Skeletal muscle satellite cell (primary cell): Measurements from ENCODE around the gene HES2. TPM values are rescaled to one million over a fixed set of nuclear protein-coding genes. Genes with fewer than 3 reads are reported as not detected.

Experiments used
- H3K27me3 ChIP-seq: 2 replicates; pipeline ENCODE4 v1.7.0; 2013; ENCODE audit warnings: low read length; ENCODE audit not compliant: control insufficient read depth, insufficient read depth
- H3K36me3 ChIP-seq: 2 replicates; pipeline ENCODE4 v1.7.0; 2013; ENCODE audit warnings: mild to moderate bottlenecking, control low read depth, low read length; ENCODE audit not compliant: insufficient read depth
- H3K4me1 ChIP-seq: 2 replicates; pipeline ENCODE4 v1.7.0; 2013; ENCODE audit warnings: low read length; ENCODE audit not compliant: control insufficient read depth, insufficient read depth
- H3K4me2 ChIP-seq: 2 replicates; pipeline ENCODE4 v1.7.0; 2013; ENCODE audit warnings: mild to moderate bottlenecking, low read length
- H3K4me3 ChIP-seq: 2 replicates; pipeline ENCODE4 v1.7.0; 2013; ENCODE audit warnings: low read length
- H3K9ac ChIP-seq: 2 replicates; pipeline ENCODE4 v1.7.0; 2013; ENCODE audit warnings: mild to moderate bottlenecking, low read depth, low read length, moderate library complexity
- H3K9me3 ChIP-seq: replicated peaks from 2 replicates; pipeline ENCODE4 v1.7.0; 2013; ENCODE audit warnings: mild to moderate bottlenecking, control low read depth, low read length
- total RNA-seq: library from RNA; depleted of rRNA; stranded (reverse); fragments of >200 nt; gene quantifications from 2 replicates; pipeline ENCODE4 v1.2.3, GENCODE V29; 2012; rRNA removed

Gene HES2, protein sequence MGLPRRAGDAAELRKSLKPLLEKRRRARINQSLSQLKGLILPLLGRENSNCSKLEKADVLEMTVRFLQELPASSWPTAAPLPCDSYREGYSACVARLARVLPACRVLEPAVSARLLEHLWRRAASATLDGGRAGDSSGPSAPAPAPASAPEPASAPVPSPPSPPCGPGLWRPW
- total RNA-seq = under 0.01 TPM in 1 of 2 replicates, not detected in the other

DNA sequence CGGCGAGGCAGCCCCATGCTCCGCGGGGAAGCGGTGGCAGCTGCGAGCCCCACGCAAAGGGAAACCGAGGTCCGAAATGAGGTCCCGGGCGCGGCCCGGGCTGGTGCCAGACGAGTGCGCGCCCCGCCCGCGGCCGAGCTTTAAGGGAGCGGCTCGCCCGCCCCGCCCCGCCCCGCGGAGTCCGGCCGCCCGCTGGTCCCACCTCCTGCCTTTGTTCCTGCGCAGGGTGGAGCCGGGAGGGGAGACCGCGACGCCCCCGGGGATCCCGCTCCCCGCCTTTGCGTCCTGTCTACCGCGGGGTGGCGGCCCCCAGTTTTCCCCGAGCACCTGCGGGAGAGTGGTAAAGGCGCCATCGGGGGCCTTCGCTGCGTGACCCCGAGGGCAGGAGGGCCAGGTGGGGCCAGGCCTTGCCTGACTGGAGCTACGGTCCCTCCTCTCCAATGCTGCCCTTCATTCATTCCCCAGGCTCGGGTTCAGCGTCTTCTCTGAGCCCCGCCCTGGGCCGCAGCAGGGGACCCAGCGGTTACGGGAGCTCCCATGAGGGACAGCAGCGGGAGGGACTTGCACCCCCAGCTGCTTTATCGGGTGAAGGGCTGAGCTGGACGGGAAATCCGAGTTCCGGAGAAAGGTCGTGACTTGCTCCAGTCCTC lies at the start of gene HES2:
Gene HES2 (minus strand): TSS at position 116 of the 650 bp plus-strand sequence. CDS start 99 bp downstream, at position 17.
- Histone ChIP-seq H3K9me3 (no peaks in the 10 kb centered on the region), H3K9ac (no peak within 1 kb of the TSS), H3K4me2 (peak within 1 kb of the TSS; percentile 66), H3K4me3 (peak within 1 kb of the TSS; percentile 39), H3K27me3 (peaks cover 86% of the 10 kb centered on the region), H3K36me3 (no peaks in the 10 kb centered on the region), H3K4me1 (peaks cover 30% of the 10 kb centered on the region)

DNA sequence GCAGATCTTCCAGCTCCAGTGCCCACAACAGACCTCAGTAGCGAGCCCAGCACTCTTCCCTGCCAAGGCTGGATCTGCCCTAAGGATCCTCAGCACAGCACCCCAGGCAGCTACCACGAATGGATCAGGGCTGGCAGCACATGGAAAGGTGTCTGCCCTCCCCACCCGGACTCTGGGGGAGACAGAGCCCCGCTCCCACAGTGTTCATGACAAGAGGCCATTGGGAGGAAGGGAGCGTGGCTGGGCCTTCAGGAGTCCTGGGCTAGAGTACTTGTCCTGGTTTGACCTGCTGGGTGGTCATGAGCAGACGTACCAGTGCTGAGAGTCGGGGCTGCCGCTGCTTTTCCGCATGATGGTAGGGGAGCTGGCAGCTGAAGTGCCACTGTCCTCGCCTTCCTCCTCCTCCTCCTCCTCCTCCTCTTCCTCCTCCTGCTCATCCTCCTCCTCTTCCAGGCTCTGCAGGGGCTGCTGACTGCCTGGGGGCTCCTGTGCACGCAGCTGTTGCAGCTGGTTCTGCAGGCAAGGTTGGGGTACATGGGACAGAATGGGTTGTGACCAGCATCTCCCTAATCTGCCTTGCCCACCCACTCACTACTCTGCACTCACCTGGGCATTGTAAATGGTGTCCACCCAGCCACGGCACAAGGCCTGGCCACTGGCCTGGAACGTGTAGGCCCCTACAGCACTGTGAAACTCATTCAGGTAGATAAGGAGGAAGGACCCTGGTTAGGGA lies 49.2 kb upstream of the HES2 start:
- H3K27me3 ChIP-seq = no peaks in the 10 kb centered on the region
- peaks cover 9% of the 10 kb centered on the region for H3K36me3 ChIP-seq
- no peak overlapping the region for H3K9ac ChIP-seq
- H3K9me3 ChIP-seq = no peaks in the 10 kb centered on the region
- no peak overlapping the region for H3K4me2 ChIP-seq
- no peak overlapping the region for H3K4me3 ChIP-seq
- H3K4me1 ChIP-seq = no peaks in the 10 kb centered on the region

DNA sequence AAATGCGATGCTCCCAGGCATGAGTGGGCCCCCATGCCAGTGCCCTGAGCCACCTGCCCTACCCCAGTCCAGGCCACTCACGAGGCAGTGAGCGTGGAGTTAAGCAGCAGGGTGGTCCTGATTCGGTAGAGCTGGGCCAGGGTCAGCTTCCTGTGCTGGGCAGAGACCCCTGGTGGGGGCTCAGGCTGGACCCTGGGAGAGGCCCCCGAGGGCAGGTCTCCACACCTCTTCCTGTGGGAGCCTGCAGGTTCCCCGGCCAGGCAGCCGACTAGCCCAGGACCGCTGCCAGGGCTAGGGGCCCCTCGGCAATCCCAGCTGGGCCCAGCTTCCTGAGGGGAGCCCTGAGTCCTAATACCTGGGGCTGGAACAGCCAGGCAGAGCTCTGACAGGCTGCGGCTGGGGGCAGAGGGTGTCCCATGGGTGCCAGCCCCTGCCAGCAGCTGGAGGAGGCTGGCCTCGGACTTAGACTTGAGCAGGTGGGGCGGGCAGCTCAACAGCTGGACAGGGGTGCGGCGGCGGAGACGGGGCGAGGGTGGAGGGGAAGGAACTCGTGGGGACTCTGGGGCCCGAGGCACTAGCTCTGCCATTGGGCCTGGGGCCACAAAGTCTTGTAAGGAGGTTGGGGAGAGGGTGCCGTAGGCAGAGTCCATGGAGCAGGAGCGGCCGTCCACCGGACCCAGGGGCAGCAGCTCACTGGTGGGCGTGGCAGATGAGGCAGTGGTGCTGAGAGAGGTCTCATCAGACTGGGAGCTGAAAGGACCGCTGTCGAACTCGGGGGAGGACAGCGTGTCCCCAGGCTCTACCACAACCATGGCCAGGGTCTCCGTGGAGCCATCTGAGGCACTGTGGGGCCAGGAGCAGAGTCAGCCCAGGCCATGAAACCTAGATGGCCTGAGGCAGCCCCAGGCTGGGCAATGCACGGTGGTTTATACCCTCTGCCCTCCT lies 48.3 kb upstream of the HES2 start:
- Histone ChIP-seq H3K4me3 (no peak overlapping the region), H3K4me2 (no peak overlapping the region), H3K9me3 (no peaks in the 10 kb centered on the region), H3K9ac (no peak overlapping the region), H3K4me1 (no peaks in the 10 kb centered on the region), H3K27me3 (no peaks in the 10 kb centered on the region), H3K36me3 (peaks cover 9% of the 10 kb centered on the region)

DNA sequence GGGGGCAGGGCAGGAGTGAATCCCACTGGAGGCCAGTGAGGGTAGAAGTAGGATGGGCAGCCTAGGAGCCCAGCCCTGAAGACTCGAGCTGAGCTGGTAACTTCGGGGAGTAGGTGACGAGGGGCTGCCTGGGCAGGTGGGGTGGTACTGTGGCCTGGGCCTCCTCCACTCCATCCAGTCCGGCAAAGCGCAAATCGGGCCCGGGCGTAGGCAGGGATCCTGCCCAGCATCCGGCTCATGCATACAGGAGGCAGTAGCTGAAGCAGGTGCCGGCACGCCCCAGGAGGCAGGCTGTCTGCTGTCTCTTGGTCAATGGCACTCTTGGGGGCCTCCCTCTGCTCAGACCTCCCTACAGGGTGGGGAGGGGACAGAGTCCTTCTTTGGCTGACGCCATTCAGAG lies 47.5 kb upstream of the HES2 start:
- Histone ChIP-seq H3K4me1 (no peaks in the 10 kb centered on the region), H3K27me3 (no peaks in the 10 kb centered on the region), H3K4me3 (no peak overlapping the region), H3K4me2 (no peak overlapping the region), H3K9ac (no peak overlapping the region), H3K36me3 (peaks cover 6% of the 10 kb centered on the region), H3K9me3 (no peaks in the 10 kb centered on the region)

DNA sequence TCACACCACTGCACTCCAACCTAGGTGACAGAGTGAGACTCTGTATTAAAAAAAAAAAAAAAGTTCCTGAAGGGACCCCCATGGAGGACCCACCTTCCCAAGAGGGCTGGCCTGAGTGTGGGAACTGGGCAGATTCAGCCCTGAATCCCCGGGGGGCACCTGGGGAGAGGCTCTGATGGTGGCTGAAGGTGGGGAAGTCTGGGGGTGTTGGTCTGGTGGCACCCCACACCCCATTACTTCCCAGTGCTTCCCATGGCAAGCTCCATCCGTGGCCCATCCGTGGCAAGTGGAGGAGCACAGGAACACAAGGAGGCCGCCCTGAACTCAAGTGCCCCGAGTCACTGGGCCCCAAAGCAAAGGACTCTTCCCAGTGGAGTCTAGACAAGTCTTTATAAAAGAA lies 47.0 kb upstream of the HES2 start:
- Histone ChIP-seq H3K9ac (no peak overlapping the region), H3K4me1 (no peaks in the 10 kb centered on the region), H3K4me3 (no peak overlapping the region), H3K4me2 (no peak overlapping the region), H3K27me3 (no peaks in the 10 kb centered on the region), H3K9me3 (no peaks in the 10 kb centered on the region), H3K36me3 (peaks cover 9% of the 10 kb centered on the region)

DNA sequence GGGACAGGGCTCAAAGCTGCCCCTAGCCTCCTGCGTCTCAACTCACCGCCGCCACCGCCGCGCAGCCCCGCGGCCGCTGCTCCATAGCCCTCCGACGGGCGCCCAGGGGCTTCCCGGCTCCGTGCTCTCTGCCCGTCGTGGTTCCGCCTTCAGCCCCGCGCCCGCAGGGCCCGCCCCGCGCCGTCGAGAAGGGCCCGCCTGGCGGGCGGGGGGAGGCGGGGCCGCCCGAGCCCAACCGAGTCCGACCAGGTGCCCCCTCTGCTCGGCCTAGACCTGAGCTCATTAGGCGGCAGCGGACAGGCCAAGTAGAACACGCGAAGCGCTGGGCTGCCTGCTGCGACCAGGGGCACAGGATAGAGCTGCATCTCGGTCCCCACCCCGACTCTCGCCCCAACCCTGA lies 46.3 kb upstream of the HES2 start, which contains the start of gene TNFRSF25:
Gene TNFRSF25 (minus strand): TSS at position 151 of the 400 bp plus-strand sequence. CDS start 66 bp downstream, at position 85.
- Histone ChIP-seq H3K4me2 (no peak within 1 kb of the TSS), H3K9me3 (no peaks in the 10 kb centered on the region), H3K36me3 (peaks cover 10% of the 10 kb centered on the region), H3K9ac (no peak within 1 kb of the TSS), H3K4me1 (no peaks in the 10 kb centered on the region), H3K4me3 (no peak within 1 kb of the TSS), H3K27me3 (no peaks in the 10 kb centered on the region)

DNA sequence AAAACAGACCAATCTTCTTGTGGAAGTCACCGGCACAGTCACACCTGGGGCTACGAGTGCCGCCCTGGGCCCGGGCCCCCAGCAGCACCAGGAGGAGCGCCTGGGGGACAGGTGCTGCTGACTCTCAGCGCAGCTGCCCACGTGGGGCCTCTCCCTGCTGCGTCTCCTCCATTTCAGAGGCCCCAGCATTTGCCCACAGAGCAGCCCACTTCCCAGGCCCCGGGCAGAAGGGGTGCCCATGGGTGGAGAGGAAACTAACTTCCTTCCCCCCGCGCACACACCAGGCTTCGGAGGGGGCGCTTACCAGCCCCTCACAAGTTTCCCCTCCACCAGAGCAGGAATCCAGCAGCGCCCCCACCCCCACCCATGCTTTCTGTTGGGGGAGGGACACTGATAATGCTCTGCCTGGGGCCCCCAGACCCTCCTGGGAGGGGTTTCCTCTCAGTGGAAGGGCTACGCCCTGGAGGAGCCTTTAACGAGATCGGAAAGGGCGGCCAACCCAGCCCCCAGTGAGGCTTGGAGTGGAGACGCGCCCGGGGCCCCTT lies 45.8 kb upstream of the HES2 start:
- Histone ChIP-seq H3K4me2 (no peak overlapping the region), H3K4me1 (no peaks in the 10 kb centered on the region), H3K4me3 (no peak overlapping the region)

DNA sequence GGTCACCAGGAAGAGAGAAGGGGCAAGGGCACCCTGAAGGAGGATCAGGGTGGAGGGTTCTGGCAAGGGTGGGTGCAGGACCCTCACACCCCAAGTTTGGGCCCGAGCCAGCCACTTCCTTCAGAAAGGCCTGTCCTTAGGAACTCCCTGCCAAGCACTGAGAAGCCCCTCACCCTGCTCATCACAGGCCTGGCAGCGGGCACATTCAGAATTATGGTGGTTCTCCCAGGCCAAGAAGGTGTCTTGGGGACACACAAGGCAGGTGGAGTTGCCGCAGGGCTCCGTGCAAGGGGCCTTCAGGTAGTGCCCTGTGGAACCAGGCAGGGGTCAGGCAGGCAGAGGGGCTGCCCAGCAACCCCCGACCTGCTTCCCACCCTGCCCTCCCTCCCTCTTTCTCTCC lies 45.2 kb upstream of the HES2 start:
- H3K27me3 ChIP-seq = peaks cover 5% of the 10 kb centered on the region
- H3K9me3 ChIP-seq = no peaks in the 10 kb centered on the region
- no peak overlapping the region for H3K9ac ChIP-seq
- H3K4me3 ChIP-seq = no peak overlapping the region
- H3K4me2 ChIP-seq = no peak overlapping the region
- peaks cover 10% of the 10 kb centered on the region for H3K36me3 ChIP-seq
- H3K4me1 ChIP-seq = no peaks in the 10 kb centered on the region

More for the DNA sequence above, 45.8 kb upstream of the HES2 start:
- Histone ChIP-seq H3K9me3 (no peaks in the 10 kb centered on the region), H3K27me3 (no peaks in the 10 kb centered on the region), H3K9ac (no peak overlapping the region), H3K36me3 (peaks cover 10% of the 10 kb centered on the region)

DNA sequence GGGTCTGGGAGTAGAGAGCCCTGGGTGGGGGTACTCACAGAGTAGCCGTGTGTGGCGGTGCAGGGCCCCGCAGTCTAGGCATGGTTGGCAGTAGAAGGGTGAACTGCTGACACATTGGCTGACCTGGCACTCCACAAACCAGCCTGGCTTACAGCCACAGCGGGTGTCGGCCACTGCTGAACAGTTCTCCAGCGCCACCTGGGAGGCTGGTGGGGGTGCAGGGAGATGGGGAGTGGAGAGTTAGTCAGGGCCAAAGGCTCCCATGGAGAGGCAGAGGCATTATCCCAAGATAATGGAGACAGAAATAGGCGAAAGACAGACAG lies 44.8 kb upstream of the HES2 start:
- no peaks in the 10 kb centered on the region for H3K9me3 ChIP-seq
- H3K36me3 ChIP-seq = peaks cover 10% of the 10 kb centered on the region
- H3K4me1 ChIP-seq = no peaks in the 10 kb centered on the region
- H3K4me3 ChIP-seq = no peak overlapping the region
- H3K27me3 ChIP-seq = peaks cover 9% of the 10 kb centered on the region
- H3K4me2 ChIP-seq = no peak overlapping the region
- H3K9ac ChIP-seq = no peak overlapping the region

DNA sequence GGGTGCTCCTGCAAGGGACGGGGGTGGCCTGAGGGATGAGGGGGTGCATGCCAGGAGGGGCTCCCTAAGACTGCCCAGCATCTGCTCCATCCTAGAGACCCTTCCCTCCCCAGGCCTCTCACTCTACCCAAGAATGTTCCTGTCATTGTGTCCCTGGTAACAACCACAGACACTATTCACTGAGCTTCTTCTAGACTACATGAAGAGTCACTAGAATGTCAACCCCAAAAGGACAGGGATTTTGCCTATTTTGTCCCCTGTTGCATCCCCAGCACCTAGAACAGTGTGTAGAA lies 43.3 kb upstream of the HES2 start:
- Histone ChIP-seq H3K4me3 (no peak overlapping the region), H3K9me3 (no peaks in the 10 kb centered on the region), H3K4me1 (no peaks in the 10 kb centered on the region), H3K27me3 (peaks cover 12% of the 10 kb centered on the region), H3K4me2 (no peak overlapping the region), H3K9ac (no peak overlapping the region), H3K36me3 (peaks cover 10% of the 10 kb centered on the region)
